Astrocyte (in vitro differentiated cells and primary cell): ENCODE measurements around the gene MYO16. TPM values are rescaled to one million over a fixed set of nuclear protein-coding genes. Genes with fewer than 3 reads are reported as not detected.

Experiments
- DNase-seq: peaks from one replicate; pipeline ENCODE4 v3.0.0-alpha.2; 2010; ENCODE audit warnings: low read depth
- FAIRE-seq: peaks from 2 replicates; lab custom pipeline; 2011; peaks lifted over from hg19 to GRCh38; lab: Jason Lieb, UNC
- H2AFZ ChIP-seq: 2 replicates; pipeline ENCODE4 v1.6.0; 2012; ENCODE audit warnings: low read depth, low read length, inconsistent platforms
- H3K27ac ChIP-seq: 2 replicates; pipeline ENCODE4 v1.5.1; 2011; ENCODE audit warnings: low read depth, low read length, inconsistent platforms
- H3K27me3 ChIP-seq: 2 replicates; pipeline ENCODE4 v1.6.0; 2011; ENCODE audit warnings: low read length, inconsistent platforms; ENCODE audit not compliant: insufficient read depth
- H3K36me3 ChIP-seq: 2 replicates; pipeline ENCODE4 v1.5.1; 2011; ENCODE audit warnings: low read length, inconsistent platforms; ENCODE audit not compliant: insufficient read depth
- H3K4me1 ChIP-seq: 2 replicates; pipeline ENCODE4 v1.5.1; 2011; ENCODE audit warnings: low read length, inconsistent platforms; ENCODE audit not compliant: insufficient read depth
- H3K4me2 ChIP-seq: 2 replicates; pipeline ENCODE4 v1.6.0; 2012; ENCODE audit warnings: low read length, inconsistent platforms
- H3K4me3 ChIP-seq: 2 replicates; pipeline ENCODE4 v1.5.1; 2011; ENCODE audit warnings: low read depth, mild to moderate bottlenecking, low read length, inconsistent platforms; ENCODE audit not compliant: insufficient read depth
- H3K79me2 ChIP-seq: 2 replicates; pipeline ENCODE4 v1.6.0; 2012; ENCODE audit warnings: mild to moderate bottlenecking, low read length, inconsistent platforms; ENCODE audit not compliant: insufficient read depth
- H3K9ac ChIP-seq: 2 replicates; pipeline ENCODE4 v1.6.0; 2012; ENCODE audit warnings: mild to moderate bottlenecking, low read length, inconsistent platforms
- H3K9me3 ChIP-seq: 2 replicates; pipeline ENCODE4 v1.5.1; 2012; ENCODE audit warnings: low read depth, mild to moderate bottlenecking, low read length, inconsistent platforms; ENCODE audit not compliant: insufficient read depth
- H4K20me1 ChIP-seq: 2 replicates; pipeline ENCODE4 v1.6.0; 2012; ENCODE audit warnings: low read length, inconsistent platforms; ENCODE audit not compliant: insufficient read depth
- H3K27ac Mint-ChIP-seq: one replicate; pipeline ENCODE4 v1.8.0; 2021; ENCODE audit warnings: mild to moderate bottlenecking, mixed read lengths; ENCODE audit not compliant: unreplicated experiment
- H3K27me3 Mint-ChIP-seq: one replicate; pipeline ENCODE4 v1.8.0; 2021; ENCODE audit warnings: low read depth, mixed read lengths; ENCODE audit not compliant: unreplicated experiment
- H3K36me3 Mint-ChIP-seq: one replicate; pipeline ENCODE4 v1.8.0; 2021; ENCODE audit warnings: low read depth, mixed read lengths; ENCODE audit not compliant: unreplicated experiment
- H3K4me1 Mint-ChIP-seq: one replicate; pipeline ENCODE4 v1.8.0; 2021; ENCODE audit warnings: low read depth, mixed read lengths; ENCODE audit not compliant: unreplicated experiment
- H3K4me3 Mint-ChIP-seq: one replicate; pipeline ENCODE4 v1.8.0; 2021; ENCODE audit warnings: mild to moderate bottlenecking, moderate library complexity, mixed read lengths; ENCODE audit not compliant: unreplicated experiment
- H3K9me3 Mint-ChIP-seq: one replicate; pipeline ENCODE4 v1.8.0; 2021; ENCODE audit warnings: mild to moderate bottlenecking, mixed read lengths; ENCODE audit not compliant: unreplicated experiment
- CTCF ChIP-seq: IDR thresholded peaks from 2 replicates; pipeline ENCODE4 v1.5.1; 2011; ENCODE audit warnings: low read depth, mild to moderate bottlenecking, inconsistent platforms, low read length, moderate library complexity; ENCODE audit not compliant: insufficient read depth
- EZH2 ChIP-seq: IDR thresholded peaks from 2 replicates; pipeline ENCODE4 v1.6.1; 2012; ENCODE audit warnings: mild to moderate bottlenecking, low read length, inconsistent platforms; ENCODE audit not compliant: insufficient read depth
- total RNA-seq: library from RNA; stranded (reverse); gene quantifications from 2 replicates; pipeline ENCODE4 v1.2.1, GENCODE V29; 2021

The MYO16 gene
- total RNA-seq, 1 donor from 2014 or later = 0.14 TPM

- no peaks in the 10 kb centered on the region for H3K36me3 ChIP-seq
- no peaks in the 10 kb centered on the region for H3K9me3 ChIP-seq
- H3K27ac Mint-ChIP-seq = no peak overlapping the region
- no peak overlapping the region for H3K9ac ChIP-seq
- no peaks in the 10 kb centered on the region for H3K4me1 Mint-ChIP-seq
- DNase-seq (no peak), FAIRE-seq (no peak)
- no peaks in the 10 kb centered on the region for H3K79me2 ChIP-seq
- H3K9me3 Mint-ChIP-seq = peaks cover 2% of the 10 kb centered on the region
- no peak overlapping the region for H3K4me2 ChIP-seq
- no peaks in the 10 kb centered on the region for H3K4me1 ChIP-seq
- no peak overlapping the region for H3K4me3 ChIP-seq
- no peaks in the 10 kb centered on the region for H4K20me1 ChIP-seq
- no peak overlapping the region for H2AFZ ChIP-seq
- TF ChIP-seq EZH2 (no peak), CTCF (no peak)
- H3K27me3 ChIP-seq = no peaks in the 10 kb centered on the region
- peaks cover 3% of the 10 kb centered on the region for H3K27me3 Mint-ChIP-seq
- no peak overlapping the region for H3K4me3 Mint-ChIP-seq
- no peak overlapping the region for H3K27ac ChIP-seq
- H3K36me3 Mint-ChIP-seq = no peaks in the 10 kb centered on the region
Observed at GRCh38 chr13:109033090-109033489, 403.7 kb downstream of the MYO16 start.

- Histone ChIP-seq H3K36me3 (no peaks in the 10 kb centered on the region), H3K9me3 (no peaks in the 10 kb centered on the region), H3K4me2 (no peak overlapping the region), H3K27me3 (no peaks in the 10 kb centered on the region), H2AFZ (no peak overlapping the region), H3K4me1 (no peaks in the 10 kb centered on the region), H3K27ac (no peak overlapping the region), H3K9ac (no peak overlapping the region), H3K4me3 (no peak overlapping the region), H3K79me2 (no peaks in the 10 kb centered on the region), H4K20me1 (no peaks in the 10 kb centered on the region)
- DNase-seq (peak; percentile 6), FAIRE-seq (no peak)
- Mint-ChIP-seq H3K27me3 (peaks cover 3% of the 10 kb centered on the region), H3K36me3 (no peaks in the 10 kb centered on the region), H3K27ac (no peak overlapping the region), H3K9me3 (peaks cover 2% of the 10 kb centered on the region), H3K4me3 (no peak overlapping the region), H3K4me1 (no peaks in the 10 kb centered on the region)
- TF ChIP-seq EZH2 (no peak), CTCF (no peak)
Observed at GRCh38 chr13:109036078-109036780, 406.8 kb downstream of the MYO16 start.

GRCh38 chr13:109043636-109044035 lies 414.2 kb downstream of the MYO16 start:
- H3K27me3 Mint-ChIP-seq = no peaks in the 10 kb centered on the region
- H3K36me3 ChIP-seq = no peaks in the 10 kb centered on the region
- no peak overlapping the region for H3K4me2 ChIP-seq
- H3K9me3 ChIP-seq = no peaks in the 10 kb centered on the region
- no peak for TF ChIP-seq CTCF
- TF ChIP-seq EZH2 = no peak
- FAIRE-seq (no peak), DNase-seq (no peak)
- no peak overlapping the region for H3K9ac ChIP-seq
- no peaks in the 10 kb centered on the region for H3K36me3 Mint-ChIP-seq
- H3K4me1 Mint-ChIP-seq = no peaks in the 10 kb centered on the region
- H3K4me3 Mint-ChIP-seq = no peak overlapping the region
- no peaks in the 10 kb centered on the region for H3K4me1 ChIP-seq
- no peaks in the 10 kb centered on the region for H4K20me1 ChIP-seq
- no peak overlapping the region for H3K27ac ChIP-seq
- H3K27ac Mint-ChIP-seq = no peak overlapping the region
- no peak overlapping the region for H3K4me3 ChIP-seq
- H3K27me3 ChIP-seq = no peaks in the 10 kb centered on the region
- no peaks in the 10 kb centered on the region for H3K9me3 Mint-ChIP-seq
- H2AFZ ChIP-seq = no peak overlapping the region
- no peaks in the 10 kb centered on the region for H3K79me2 ChIP-seq
